Limb (tissue), 2 donors: ENCODE measurements around the gene TECR.
A peak's percentile ranks its signal among the peaks of the same experiment; 100 is the strongest.
"Not testable (repeated sequence)": the region's sequence is repeated elsewhere in the genome, so short reads cannot be mapped to it uniquely, and the experiment has no call there.

Experiments used
- DNase-seq, 2 donors: peaks; one replicate each; pipeline ENCODE4 v3.0.0-alpha.2; 2016; ENCODE audit errors: extremely low spot score in 2 of 2

TECR gene

DNA sequence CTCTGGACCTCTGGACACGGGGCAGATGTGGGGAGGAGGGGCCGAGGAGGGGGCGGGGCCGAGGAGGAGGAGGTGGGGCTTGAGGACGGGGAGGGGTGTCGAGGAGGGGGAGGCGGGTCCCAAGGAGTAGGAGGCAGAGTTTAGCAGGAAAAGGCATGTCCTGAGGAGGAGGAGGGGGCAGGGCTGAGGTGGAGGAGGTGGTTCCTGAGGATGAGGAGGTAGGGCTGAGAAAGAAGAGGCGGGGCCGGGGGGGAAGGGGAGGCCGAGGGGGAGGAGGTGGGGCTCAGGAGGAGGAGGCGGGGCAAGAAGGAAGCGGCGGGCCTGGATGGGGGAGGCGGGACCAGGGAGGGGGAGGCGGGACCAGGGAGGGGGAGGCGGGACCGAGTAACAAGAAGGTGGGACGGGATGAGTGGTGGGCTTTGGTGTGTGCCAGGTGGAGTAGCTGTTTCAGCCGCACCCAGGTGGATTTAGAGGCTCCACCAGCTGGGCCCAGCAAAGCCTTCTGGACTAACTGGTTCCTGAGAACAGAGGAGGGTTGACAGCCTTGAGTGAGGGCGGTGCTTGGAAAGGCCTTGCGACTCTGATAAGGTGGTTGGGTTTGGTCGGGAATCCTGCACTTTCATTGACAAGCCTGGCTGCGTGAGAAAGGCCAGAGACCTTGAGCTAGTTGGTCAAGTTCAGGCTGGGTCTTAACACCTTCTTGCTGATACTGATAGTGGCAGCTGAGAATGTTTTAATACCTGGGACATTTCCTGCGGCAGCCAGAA is 7.7 kb downstream of the TECR start:
- peak in 1 of 2 donors; percentile 74 for DNase-seq

GRCh38 chr19:14540741-14541525 is 11.5 kb downstream of the TECR start:
- no peak for DNase-seq

DNA sequence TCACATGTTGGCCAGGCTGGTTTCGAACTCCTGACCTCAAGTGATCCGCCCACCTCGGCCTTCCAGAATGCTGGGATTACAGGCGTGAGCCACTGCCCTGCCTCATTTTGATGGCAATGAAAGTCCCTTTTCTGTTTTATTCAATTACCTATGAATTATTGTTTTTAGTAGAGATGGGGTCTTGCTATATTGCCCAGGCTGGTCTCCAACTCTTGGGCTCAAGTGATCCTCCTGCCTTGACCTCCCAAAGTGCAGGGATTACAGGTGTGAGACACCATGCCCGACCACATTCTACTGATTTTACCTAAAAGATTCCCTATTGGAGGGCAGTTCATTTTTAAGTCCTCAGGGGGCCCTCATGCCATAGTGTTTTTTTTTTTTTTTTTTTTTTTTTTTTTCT is 12.6 kb downstream of the TECR start:
- not testable (repeated sequence) for DNase-seq

GRCh38 chr19:14542711-14543328 is 13.4 kb downstream of the TECR start:
- DNase-seq, result peak in 1 of 2 donors; percentile 48

DNA sequence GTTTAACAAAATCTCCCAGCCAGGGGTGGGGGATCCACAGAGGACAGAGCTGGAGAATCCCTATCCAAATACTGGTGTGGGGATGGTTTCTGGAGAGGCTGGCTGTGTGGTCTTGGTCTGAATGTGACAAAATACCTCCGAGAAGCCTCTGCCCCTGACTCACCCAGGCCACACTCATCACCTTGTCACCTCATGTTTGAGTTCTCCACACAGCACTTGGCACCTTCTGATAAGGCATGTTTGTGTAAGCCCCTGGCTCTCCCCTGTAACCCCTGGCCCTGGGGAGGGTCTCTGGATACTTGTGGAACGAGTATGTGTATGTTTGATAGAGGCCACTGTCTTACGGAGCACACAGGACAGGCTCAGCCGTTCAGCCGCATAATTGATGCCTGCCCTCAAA is 14.7 kb downstream of the TECR start:
- DNase-seq, result no peak

DNA sequence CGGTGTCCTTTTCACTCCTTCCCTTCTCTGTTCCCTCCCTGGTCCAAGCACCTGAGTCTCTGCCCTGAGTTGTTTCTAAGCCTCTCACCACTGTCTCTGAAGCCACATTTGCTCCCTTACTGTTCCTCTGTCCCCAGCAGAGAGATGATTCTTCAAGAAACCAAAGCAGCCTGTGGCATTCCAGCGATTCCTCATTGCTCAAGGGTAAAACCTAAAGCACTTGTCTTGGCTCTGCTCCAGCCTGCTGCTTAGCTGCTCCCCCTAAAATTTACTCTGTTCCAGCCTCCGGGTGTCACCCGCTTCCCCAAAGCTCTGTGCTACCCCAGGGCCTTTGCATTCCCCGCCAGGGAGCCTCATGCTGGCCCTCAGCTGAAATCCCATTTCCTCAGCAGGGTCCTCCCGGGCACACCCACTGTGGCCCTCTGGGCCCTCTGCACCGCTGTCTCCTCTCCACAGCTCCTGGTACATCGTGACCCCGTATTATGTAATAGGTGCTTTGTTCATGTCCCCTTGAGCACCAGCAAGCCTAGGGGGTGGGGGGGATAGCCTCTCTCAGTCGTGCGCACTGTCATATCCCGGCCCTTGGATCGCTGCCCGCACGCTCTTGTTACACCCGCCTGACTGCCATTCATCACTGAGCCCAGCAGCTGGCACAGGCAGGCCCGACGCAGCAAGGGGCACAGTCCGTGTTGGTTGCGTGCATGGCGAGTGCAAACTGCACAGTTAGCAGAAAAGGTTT is 15.8 kb downstream of the TECR start:
- DNase-seq, result peak; percentile 54 to 76

DNA sequence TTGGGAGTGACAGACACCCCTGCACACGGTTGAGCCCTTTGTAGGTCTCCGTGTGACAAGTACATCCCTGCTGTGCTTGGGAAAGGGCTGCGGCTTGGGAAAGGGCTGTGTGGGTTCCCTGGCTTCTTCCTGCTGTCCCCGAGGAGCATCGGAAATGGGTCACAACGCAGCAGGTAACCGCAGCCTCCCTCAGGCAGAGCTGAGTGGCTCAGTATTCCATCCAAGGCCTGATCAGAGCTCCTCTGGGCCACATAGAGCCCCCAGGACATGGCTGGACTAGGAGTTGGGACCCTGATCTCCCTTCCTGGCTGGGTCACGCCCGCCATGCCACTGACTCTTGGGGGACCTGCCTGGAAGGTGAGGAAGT is 16.3 kb downstream of the TECR start:
- DNase-seq, result no peak

DNA sequence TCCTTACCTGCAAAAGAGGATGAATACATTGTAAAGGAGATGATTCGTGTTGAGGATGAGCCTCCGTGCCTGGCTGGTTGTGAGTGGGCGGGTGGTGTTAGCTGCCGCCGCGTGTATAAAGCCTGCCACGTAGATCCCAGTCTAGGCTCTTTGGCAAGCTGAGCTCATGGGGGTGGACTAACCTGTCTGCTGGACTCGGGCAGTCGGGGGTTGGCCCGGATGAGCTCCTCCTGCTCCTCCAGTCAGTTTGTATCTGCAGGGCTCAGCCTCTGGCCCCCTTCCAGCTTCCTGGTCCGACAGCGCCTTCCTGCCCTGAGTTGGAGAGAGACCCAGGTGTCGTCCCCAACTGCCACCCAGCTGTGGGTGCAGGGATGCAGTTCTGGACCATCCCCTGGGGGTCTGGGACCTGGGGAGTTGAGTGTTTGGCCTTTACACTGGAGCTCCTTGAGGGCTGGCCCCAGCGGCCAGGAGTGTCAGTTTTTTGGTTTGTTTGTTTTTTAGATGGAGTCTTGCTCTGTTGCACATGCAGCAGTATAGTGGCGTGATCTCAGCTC is 20.9 kb downstream of the TECR start:
- no peak for DNase-seq

GRCh38 chr19:14551134-14552005 is 22.0 kb downstream of the TECR start:
- peak; percentile 61 to 67 for DNase-seq

DNA sequence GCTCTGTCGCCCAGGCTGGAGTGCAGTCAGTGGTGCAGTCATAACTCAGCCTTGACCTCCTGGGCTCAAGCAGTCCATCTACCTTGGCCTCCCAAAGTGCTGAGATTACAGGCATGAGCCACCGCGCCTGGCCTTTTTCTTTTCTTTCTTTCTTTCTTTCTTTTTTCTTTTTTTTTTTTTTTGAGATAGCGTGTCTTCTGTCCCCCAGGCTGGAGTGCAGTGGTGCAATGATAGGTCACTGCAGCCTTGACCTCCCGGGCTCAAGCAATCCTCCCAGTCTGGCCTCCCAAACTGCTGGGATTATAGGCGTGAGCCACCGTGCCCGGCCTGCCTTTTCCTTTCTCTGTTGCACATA is 22.6 kb downstream of the TECR start:
- DNase-seq, result not testable (repeated sequence)

DNA sequence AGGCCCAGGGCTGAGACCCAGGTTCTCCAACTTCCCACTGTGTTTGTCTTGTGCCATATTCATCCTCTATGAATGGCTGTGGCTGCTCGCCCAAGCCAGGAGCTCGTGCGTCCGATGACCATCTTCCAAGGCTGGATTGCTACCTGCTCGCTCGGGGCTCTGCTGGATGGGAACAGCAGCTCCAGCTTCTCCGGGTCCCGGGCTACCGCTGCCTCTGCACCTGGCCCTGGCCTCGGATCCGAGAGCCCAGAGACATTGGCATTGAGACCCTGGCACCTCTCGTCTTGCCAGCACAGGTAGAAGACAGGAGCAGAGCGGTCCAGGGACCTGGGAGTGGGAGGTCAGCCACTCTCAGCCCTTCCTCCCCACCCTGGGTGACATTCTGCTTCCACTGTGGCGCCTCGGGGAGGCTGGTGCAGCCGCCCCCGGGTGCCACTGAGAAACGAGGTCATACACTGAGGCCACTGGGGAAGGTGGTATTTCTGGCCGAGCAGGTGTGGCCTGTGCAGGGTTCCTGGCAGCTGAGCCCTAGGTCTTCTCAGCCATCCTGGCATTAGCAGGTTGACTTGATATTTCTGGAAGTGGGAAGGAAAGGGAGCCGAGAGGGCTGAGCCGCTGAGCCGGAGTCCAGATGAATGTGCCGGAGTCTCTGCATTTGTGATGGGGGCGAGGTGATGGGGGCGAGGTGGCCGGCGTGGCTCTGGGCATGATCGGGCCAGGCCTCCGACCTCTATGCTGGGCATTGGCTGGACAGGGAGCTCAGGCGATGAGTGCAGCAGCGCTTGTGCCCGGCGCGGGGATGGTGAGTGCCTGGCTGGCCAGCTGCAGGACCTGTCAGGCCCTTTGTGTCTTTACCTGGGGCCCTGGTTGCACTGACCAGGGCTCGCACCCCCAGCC is 23.9 kb downstream of the TECR start:
- DNase-seq, result no peak

- DNase-seq, result no peak
Measured at GRCh38 chr19:14553939-14554243, 24.5 kb downstream of the TECR start.

DNA sequence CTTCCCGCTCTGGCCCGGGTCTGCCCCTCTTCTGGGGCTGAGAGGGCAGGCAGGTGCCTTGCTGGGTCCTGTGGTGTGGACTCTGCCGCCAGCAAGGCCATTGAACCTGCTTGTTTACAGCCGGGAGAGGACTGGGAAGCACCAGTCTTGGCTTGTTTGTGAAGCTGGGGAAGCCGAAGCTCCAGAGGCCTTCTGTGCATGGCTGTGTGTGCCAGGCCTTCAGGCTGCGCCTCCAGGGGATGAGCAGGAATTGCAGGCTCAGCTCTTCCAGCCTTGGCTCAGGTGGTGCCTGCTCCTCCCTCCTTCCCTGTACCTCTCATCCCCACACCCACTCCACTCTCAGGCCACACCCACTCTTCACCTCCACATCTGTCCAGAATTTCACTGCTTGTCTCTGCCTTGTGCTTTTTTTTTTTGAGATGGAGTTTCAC is 25.0 kb downstream of the TECR start:
- no peak for DNase-seq

GRCh38 chr19:14555918-14556661 is 26.7 kb downstream of the TECR start:
- no peak for DNase-seq

DNA sequence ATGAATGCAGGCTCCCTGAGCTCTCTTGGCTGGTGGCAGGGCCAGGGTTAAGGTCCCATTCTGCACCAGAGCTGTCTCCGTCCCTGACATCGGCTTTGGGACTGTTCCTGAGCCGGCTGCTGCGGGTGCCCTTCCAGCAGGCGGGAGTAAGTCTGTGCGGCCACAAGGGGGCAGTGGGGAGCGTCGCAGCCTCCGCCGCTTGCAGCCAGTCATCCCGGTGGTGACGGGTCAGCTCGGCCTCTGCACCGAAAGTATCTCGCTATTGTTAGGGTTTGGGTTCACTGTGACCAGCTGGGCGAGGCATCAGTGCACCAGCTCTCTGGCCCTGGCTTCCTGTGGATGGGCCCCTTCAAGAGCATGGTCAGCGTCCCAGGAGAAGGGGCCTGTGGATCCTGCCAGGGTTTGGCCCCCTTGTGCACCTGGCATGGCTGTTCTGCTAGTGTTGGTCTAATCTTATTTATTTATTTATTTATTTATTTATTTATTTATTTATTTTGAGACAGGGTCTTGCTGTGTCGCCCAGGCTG is 27.3 kb downstream of the TECR start:
- DNase-seq, result peak; percentile 65 to 76

- DNase-seq, result no peak
Measured at GRCh38 chr19:14558370-14559066, 29.1 kb downstream of the TECR start.

GRCh38 chr19:14559916-14560775 is 30.8 kb downstream of the TECR start:
- no peak for DNase-seq
